ENCODE results near the gene ADAM15.

DNA sequence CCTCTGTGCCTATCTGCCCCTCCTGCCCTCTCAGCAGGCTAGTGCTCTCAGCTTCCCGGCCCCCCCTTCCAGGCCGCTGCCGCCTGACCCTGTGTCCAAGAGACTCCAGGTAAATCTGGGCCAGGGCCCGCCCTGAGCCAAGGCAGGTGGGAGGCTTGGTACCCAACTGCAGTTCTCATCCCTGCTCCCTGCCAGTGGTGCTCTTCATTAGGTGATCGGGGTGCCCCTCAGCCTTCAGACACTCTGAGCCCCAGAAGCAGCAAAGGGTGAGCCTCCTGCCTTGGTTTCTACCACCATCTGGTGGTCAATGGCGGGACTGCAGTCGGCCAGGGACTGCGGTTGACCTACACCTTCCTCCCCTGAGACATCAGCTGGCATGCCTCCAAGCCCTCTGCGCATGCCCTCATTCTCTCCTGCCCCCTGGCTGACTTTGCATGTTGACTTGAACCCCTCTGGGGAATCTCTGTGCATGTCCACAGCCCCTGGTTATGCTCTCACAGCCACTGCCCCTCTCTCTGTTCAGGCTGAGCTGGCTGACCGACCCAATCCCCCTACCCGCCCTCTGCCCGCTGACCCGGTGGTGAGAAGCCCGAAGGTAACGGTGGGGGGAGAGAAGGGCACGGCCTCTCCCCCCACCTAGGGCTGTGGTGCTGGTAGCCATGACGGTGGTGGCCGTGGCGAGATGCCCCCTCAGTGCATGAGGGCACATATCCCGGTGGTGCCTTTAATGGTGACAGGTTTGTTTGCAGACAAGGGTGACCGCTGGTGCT, 10.4 kb downstream of the ADAM15 start:
- TF ChIP-seq, protein P1, sequence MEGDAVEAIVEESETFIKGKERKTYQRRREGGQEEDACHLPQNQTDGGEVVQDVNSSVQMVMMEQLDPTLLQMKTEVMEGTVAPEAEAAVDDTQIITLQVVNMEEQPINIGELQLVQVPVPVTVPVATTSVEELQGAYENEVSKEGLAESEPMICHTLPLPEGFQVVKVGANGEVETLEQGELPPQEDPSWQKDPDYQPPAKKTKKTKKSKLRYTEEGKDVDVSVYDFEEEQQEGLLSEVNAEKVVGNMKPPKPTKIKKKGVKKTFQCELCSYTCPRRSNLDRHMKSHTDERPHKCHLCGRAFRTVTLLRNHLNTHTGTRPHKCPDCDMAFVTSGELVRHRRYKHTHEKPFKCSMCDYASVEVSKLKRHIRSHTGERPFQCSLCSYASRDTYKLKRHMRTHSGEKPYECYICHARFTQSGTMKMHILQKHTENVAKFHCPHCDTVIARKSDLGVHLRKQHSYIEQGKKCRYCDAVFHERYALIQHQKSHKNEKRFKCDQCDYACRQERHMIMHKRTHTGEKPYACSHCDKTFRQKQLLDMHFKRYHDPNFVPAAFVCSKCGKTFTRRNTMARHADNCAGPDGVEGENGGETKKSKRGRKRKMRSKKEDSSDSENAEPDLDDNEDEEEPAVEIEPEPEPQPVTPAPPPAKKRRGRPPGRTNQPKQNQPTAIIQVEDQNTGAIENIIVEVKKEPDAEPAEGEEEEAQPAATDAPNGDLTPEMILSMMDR (conservative IDR thresholded peaks at IDR 0.05; ENCODE audit: low read length), result peak; percentile 99
- TF ChIP-seq EZH2phosphoT487 (IDR thresholded peaks at IDR 0.05; ENCODE audit: borderline replicate concordance), result no peak

Data from Loucy (cell line).